ENCODE data around the gene ADAMTS12. TPM values are rescaled to one million over a fixed set of nuclear protein-coding genes. Genes with fewer than 3 reads are reported as not detected.

Gene ADAMTS12
- total RNA-seq, 1 experiment from 2014 or later = 6.2 TPM

- Histone ChIP-seq H3K27me3 (ENCODE audit: insufficient read depth, low read length) (no peaks in the 10 kb centered on the region), H3K56ac (ENCODE audit: insufficient read length, low read depth, low read length) (no peak overlapping the region), H3K27ac (ENCODE audit: insufficient read length, low read depth, low read length) (no peak overlapping the region), H4K20me1 (ENCODE audit: control insufficient read depth, insufficient read depth, insufficient read length) (no peaks in the 10 kb centered on the region), H3K18ac (ENCODE audit: insufficient read length, low read depth, low read length) (no peak overlapping the region), H4K8ac (replicated peaks; ENCODE audit: insufficient read length, low read depth, low read length) (no peak overlapping the region), H2BK5ac (ENCODE audit: insufficient read length, low read length) (no peak overlapping the region), H2BK12ac (ENCODE audit: insufficient read length, low read depth, low read length) (no peak overlapping the region), H2BK15ac (ENCODE audit: low read depth, low read length) (no peak overlapping the region), H3K79me2 (ENCODE audit: insufficient read depth, low read length) (no peaks in the 10 kb centered on the region), H3K23me2 (ENCODE audit: insufficient read length, low read depth, low read length, poor library complexity, severe bottlenecking) (no peaks in the 10 kb centered on the region), H3K9me3 (ENCODE audit: control insufficient read depth, low read depth, low read length) (no peaks in the 10 kb centered on the region), H3K14ac (ENCODE audit: insufficient read depth, low read length) (no peak overlapping the region; the same call in 1 of the 2 replicates), H4K5ac (ENCODE audit: insufficient read length, low read depth, low read length) (no peak overlapping the region), H3K23ac (ENCODE audit: insufficient read length, low read depth, low read length) (no peak overlapping the region), H2AK5ac (ENCODE audit: insufficient read length, low read length) (no peak overlapping the region), H2AFZ (ENCODE audit: low read length) (no peak overlapping the region), H3K4me2 (ENCODE audit: insufficient read depth, insufficient read length, low read length) (no peak overlapping the region), H4K91ac (ENCODE audit: insufficient read length, low read depth, low read length) (no peak overlapping the region), H3K4ac (ENCODE audit: low read depth, low read length) (no peak overlapping the region), H3T11ph (ENCODE audit: low read length) (no peak overlapping the region), H2BK120ac (ENCODE audit: low read depth, low read length, poor library complexity, severe bottlenecking) (no peak overlapping the region), H2BK20ac (ENCODE audit: low read depth, low read length, poor library complexity, severe bottlenecking) (no peak overlapping the region), H3K79me1 (ENCODE audit: insufficient read depth, low read depth, low read length, poor library complexity, severe bottlenecking) (no peaks in the 10 kb centered on the region), H3K4me1 (ENCODE audit: insufficient read depth, low read length) (no peaks in the 10 kb centered on the region), H3K9ac (ENCODE audit: extremely low read depth, insufficient read length, low read length) (no peak overlapping the region)
- Mint-ChIP-seq H3K9me3 (no peaks in the 10 kb centered on the region), H3K27me3 (ENCODE audit: low read depth) (no peaks in the 10 kb centered on the region), H3K27ac (no peak overlapping the region), H3K4me1 (peaks cover 4 to 5% of the 10 kb centered on the region in 2 experiments; a peak in 3 of 4 replicates), H3K36me3 (ENCODE audit: insufficient read depth in 1 of 3, low read depth in 3 of 3) (no peaks in the 10 kb centered on the region), H3K4me3 (no peak overlapping the region)
- DNase-seq = no peak
- no CpG with 5 or more reads among the region's 9 CpGs for WGBS (ENCODE audit: extremely low coverage, insufficient read length, low lambda C conversion rate)
- TF ChIP-seq, protein P1, sequence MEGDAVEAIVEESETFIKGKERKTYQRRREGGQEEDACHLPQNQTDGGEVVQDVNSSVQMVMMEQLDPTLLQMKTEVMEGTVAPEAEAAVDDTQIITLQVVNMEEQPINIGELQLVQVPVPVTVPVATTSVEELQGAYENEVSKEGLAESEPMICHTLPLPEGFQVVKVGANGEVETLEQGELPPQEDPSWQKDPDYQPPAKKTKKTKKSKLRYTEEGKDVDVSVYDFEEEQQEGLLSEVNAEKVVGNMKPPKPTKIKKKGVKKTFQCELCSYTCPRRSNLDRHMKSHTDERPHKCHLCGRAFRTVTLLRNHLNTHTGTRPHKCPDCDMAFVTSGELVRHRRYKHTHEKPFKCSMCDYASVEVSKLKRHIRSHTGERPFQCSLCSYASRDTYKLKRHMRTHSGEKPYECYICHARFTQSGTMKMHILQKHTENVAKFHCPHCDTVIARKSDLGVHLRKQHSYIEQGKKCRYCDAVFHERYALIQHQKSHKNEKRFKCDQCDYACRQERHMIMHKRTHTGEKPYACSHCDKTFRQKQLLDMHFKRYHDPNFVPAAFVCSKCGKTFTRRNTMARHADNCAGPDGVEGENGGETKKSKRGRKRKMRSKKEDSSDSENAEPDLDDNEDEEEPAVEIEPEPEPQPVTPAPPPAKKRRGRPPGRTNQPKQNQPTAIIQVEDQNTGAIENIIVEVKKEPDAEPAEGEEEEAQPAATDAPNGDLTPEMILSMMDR (conservative IDR thresholded peaks at IDR 0.05) = no peak
Measured at GRCh38 chr5:33726422-33727165, 165.2 kb downstream of the ADAMTS12 start.

Data from H9 (cell line).